Right renal pelvis (tissue), 4 donors: ENCODE measurements around the gene GSTT4. TPM values are rescaled to one million over a fixed set of nuclear protein-coding genes. Genes with fewer than 3 reads are reported as not detected.
"Not testable (repeated sequence)": the region's sequence is repeated elsewhere in the genome, so short reads cannot be mapped to it uniquely, and the experiment has no call there.

Source experiments
- DNase-seq, 4 donors: peaks; one replicate each; pipeline ENCODE4 v3.0.0-alpha.2; 2013; ENCODE audit warnings: low read depth in 4 of 4, low spot score in 3 of 4, missing footprints in 1 of 4
- polyA plus RNA-seq, 4 donors: library from polyadenylated mRNA; unstranded; fragments of 120-200 nt; gene quantifications; one replicate each; pipeline ENCODE4 v1.2.1, GENCODE V29; 2013; ENCODE audit not compliant: insufficient read length in 4 of 4

Gene GSTT4
- polyA plus RNA-seq, 4 donors: 0.04 TPM; not detected in 3

GRCh38 chr22:23954991-23955305, 50.3 kb downstream of the GSTT4 start:
- DNase-seq: not testable (repeated sequence)

GRCh38 chr22:23954193-23954990, 50.9 kb downstream of the GSTT4 start:
- not testable (repeated sequence) for DNase-seq

- DNase-seq: not testable (repeated sequence)
These were observed 51.8 kb downstream of the GSTT4 start for GRCh38 chr22:23953485-23953884.

GRCh38 chr22:23952794-23953405, 52.4 kb downstream of the GSTT4 start:
- not testable (repeated sequence) for DNase-seq

- DNase-seq: not testable (repeated sequence)
These were observed 53.9 kb downstream of the GSTT4 start for GRCh38 chr22:23951383-23951782.

GRCh38 chr22:23949764-23950163, 55.5 kb downstream of the GSTT4 start:
- not testable (repeated sequence) for DNase-seq

Other genes with a start within 250 kb of the GSTT4 start
- 1 to 10 TPM; 2.3 to 3.5 (median 2.5) TPM for gene C22orf15, start 242.5 kb downstream of the GSTT4 start, polyA plus RNA-seq
- gene CHCHD10, start 237.5 kb downstream of the GSTT4 start, polyA plus RNA-seq: 10 to 100 TPM; 79.3 to 96.3 (median 83.1) TPM
- 10 to 100 TPM; 12.1 to 25.4 (median 19.8) TPM for gene MMP11, start 232.6 kb downstream of the GSTT4 start, polyA plus RNA-seq
- 100 to 1,000 TPM; 193 to 206 (median 194) TPM for gene SMARCB1, start 218.5 kb downstream of the GSTT4 start, polyA plus RNA-seq
- gene DERL3, start 166.4 kb downstream of the GSTT4 start, polyA plus RNA-seq: 1 to 10 TPM; 3.6 to 6.1 (median 4.7) TPM
- 10 to 100 TPM; 24.9 to 32.9 (median 27.7) TPM for gene SLC2A11, start 147.6 kb downstream of the GSTT4 start, polyA plus RNA-seq
- 100 to 1,000 TPM; 174 to 366 (median 191) TPM for gene MIF, start 111.1 kb downstream of the GSTT4 start, polyA plus RNA-seq
- gene GSTT2B, start 44.3 kb downstream of the GSTT4 start, polyA plus RNA-seq: 10 to 100 TPM in 2 of 4 donors, 1 to 10 TPM in 2; 4.5 to 22.4 (median 12.6) TPM
- gene DDTL, start 38.6 kb downstream of the GSTT4 start, polyA plus RNA-seq: 1 to 10 TPM; 6.3 to 7.9 (median 6.9) TPM
- 10 to 100 TPM; 59.3 to 95.8 (median 66.4) TPM for gene DDT, start 31.0 kb downstream of the GSTT4 start, polyA plus RNA-seq
- 1 to 10 TPM in 2 of 4 donors, under 1 TPM in 2; 0.61 to 2.6 (median 1.3) TPM for gene GSTT2, start 25.3 kb downstream of the GSTT4 start, polyA plus RNA-seq
- 10 to 100 TPM; 42.2 to 53.3 (median 51.1) TPM for gene CABIN1, start 5.9 kb upstream of the GSTT4 start, polyA plus RNA-seq
- gene SUSD2, start 176.0 kb upstream of the GSTT4 start, polyA plus RNA-seq: 10 to 100 TPM; 10.7 to 20.5 (median 18.2) TPM
- gene GGT5, start 239.6 kb upstream of the GSTT4 start, polyA plus RNA-seq: 10 to 100 TPM; 16.2 to 16.8 (median 16.6) TPM